ENCODE measurements around the gene CANX. TPM values are rescaled to one million over a fixed set of nuclear protein-coding genes. Genes with fewer than 3 reads are reported as not detected.

Gene CANX
- total RNA-seq, 4 donors from 2014 or later = 185 to 282 (median 240) TPM

DNA sequence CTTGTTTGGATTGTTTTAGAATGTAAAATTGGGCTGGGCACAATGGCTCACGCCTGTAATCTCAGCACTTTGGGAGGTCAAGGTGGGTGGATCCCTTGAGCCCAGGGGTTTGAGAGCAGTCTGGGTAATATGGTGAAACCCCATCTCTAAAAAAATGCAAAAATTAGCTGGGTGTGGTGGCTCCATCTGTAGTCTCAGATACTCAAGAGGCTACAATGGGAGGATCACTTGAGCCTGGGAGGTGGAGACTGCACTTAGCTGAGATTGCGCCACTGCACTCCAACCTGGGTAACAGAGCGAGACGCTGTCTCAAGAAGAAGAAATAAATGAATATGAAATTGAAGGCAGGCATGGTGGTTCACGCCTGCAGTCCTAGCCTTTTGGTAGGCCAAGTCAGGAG, 55.2 kb downstream of the CANX start:
- Histone ChIP-seq H3K4me3 (no peak overlapping the region), H3K27ac (no peak overlapping the region), H3K27me3 (no peaks in the 10 kb centered on the region), H3K36me3 (peaks cover 3% of the 10 kb centered on the region), H3K9me3 (no peaks in the 10 kb centered on the region), H3K4me1 (peaks cover 11% of the 10 kb centered on the region)
- DNase-seq (ENCODE audit: low spot score in 2 of 2) = no peak
- TF ChIP-seq POLR2A (IDR thresholded peaks at IDR 0.05) = no peak
- TF ChIP-seq, protein P1, sequence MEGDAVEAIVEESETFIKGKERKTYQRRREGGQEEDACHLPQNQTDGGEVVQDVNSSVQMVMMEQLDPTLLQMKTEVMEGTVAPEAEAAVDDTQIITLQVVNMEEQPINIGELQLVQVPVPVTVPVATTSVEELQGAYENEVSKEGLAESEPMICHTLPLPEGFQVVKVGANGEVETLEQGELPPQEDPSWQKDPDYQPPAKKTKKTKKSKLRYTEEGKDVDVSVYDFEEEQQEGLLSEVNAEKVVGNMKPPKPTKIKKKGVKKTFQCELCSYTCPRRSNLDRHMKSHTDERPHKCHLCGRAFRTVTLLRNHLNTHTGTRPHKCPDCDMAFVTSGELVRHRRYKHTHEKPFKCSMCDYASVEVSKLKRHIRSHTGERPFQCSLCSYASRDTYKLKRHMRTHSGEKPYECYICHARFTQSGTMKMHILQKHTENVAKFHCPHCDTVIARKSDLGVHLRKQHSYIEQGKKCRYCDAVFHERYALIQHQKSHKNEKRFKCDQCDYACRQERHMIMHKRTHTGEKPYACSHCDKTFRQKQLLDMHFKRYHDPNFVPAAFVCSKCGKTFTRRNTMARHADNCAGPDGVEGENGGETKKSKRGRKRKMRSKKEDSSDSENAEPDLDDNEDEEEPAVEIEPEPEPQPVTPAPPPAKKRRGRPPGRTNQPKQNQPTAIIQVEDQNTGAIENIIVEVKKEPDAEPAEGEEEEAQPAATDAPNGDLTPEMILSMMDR (IDR thresholded peaks at IDR 0.05) = no peak
- TF ChIP-seq EP300 (IDR thresholded peaks at IDR 0.05) = no peak
- no peak for TF ChIP-seq POLR2AphosphoS5 (IDR thresholded peaks at IDR 0.05)
- WGBS = 80% methylated on average over 5 of the region's 5 CpGs

DNA sequence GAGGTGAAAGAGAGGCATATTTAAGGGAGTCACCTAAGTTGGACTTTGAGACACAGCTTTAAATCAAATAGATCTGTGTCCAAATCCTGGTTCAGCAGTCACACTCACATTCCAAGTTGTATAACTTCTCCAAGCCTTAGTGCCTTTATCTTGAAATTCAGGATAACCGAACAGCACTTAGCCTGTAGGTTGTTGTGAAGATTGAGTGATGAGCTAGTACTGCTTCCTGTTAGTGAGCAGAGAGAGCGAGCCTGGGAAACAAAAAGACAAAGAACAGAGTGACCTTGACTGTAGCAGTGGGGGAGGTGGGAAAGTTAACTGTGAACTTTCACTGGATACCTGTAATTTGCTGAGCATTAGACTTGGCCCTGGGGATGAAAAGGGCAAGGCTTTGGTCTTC, 56.3 kb downstream of the CANX start:
- no peak overlapping the region for H3K27ac ChIP-seq
- TF ChIP-seq POLR2A (IDR thresholded peaks at IDR 0.05) (no peak), POLR2AphosphoS5 (IDR thresholded peaks at IDR 0.05) (no peak), EP300 (IDR thresholded peaks at IDR 0.05) (no peak)
- TF ChIP-seq, protein P1 (IDR thresholded peaks at IDR 0.05) = no peak
- H3K4me3 ChIP-seq = no peak overlapping the region
- no peaks in the 10 kb centered on the region for H3K36me3 ChIP-seq
- no peak for DNase-seq (ENCODE audit: low spot score in 2 of 2)
- WGBS = 83% methylated on average over 2 of the region's 2 CpGs
- H3K4me1 ChIP-seq = peaks cover 15% of the 10 kb centered on the region
- no peaks in the 10 kb centered on the region for H3K27me3 ChIP-seq
- no peaks in the 10 kb centered on the region for H3K9me3 ChIP-seq

GRCh38 chr5:179758955-179759354, 60.2 kb downstream of the CANX start:
- peaks cover 47% of the 10 kb centered on the region for H3K4me1 ChIP-seq

DNA sequence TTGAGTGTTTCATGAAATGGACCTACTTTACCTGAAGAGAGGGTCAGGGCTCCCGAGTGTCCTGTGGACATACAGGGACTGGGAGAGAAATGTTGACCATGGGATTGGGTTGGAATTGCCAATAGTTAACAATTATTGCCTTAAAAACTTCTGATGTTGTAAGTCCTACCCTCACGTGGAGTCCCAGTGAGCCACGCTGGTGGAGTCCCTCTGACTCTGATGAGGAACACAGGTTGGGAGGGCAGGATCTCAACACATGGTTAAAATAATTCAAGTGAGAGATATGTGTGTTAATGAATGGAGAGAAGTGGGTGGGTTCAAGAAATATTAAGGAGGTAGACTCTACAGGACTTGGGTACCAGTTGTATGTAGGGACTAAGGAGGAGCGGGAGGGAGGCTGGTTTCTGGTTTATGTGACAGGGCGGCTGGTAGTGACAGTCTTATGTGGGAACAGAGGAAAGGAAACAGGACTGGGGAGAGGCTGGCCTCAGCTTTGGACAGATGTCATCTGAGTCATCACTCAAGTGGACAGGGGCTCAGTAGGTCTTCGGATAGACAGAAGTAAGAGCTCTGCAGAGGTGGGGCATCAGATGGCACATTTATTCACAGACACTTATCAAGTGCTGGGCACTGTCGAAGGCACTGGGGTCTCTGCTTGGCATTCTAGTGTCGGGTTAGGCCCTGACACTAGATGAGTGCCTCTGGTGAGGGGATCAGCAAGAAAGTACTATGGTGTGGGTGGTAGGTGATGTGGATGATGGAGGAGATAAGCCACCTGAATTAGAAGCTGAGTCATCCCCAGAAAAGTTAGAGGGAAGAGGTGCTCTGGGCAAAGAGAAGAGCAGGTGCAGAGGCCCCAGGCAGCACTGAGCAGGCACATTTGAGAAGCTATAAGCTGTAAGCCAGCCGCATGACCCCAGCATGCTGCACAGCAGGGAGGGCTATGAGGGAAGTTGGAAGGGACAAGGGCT, 61.1 kb downstream of the CANX start:
- Histone ChIP-seq H3K9me3 (no peaks in the 10 kb centered on the region), H3K36me3 (no peaks in the 10 kb centered on the region), H3K4me3 (no peak overlapping the region), H3K4me1 (peaks cover 49% of the 10 kb centered on the region), H3K27ac (no peak overlapping the region), H3K27me3 (no peaks in the 10 kb centered on the region)
- WGBS = 89% methylated on average over 9 of the region's 9 CpGs
- DNase-seq (ENCODE audit: low spot score in 2 of 2) = no peak
- TF ChIP-seq, protein P1 (IDR thresholded peaks at IDR 0.05) = no peak
- TF ChIP-seq POLR2A (IDR thresholded peaks at IDR 0.05) (no peak), POLR2AphosphoS5 (IDR thresholded peaks at IDR 0.05) (no peak), EP300 (IDR thresholded peaks at IDR 0.05) (no peak)

More at GRCh38 chr5:179758955-179759354, 60.2 kb downstream of the CANX start:
- no peak overlapping the region for H3K27ac ChIP-seq
- TF ChIP-seq EP300 (IDR thresholded peaks at IDR 0.05) (no peak), POLR2AphosphoS5 (IDR thresholded peaks at IDR 0.05) (no peak), POLR2A (IDR thresholded peaks at IDR 0.05) (no peak)
- TF ChIP-seq, protein P1 (IDR thresholded peaks at IDR 0.05) = no peak
- whole genome bisulfite sequencing = 94% methylated on average over 8 of the region's 8 CpGs
- H3K9me3 ChIP-seq = no peaks in the 10 kb centered on the region
- H3K36me3 ChIP-seq = no peaks in the 10 kb centered on the region
- H3K4me3 ChIP-seq = no peak overlapping the region
- H3K27me3 ChIP-seq = no peaks in the 10 kb centered on the region
- no peak for DNase-seq (ENCODE audit: low spot score in 2 of 2)

DNA sequence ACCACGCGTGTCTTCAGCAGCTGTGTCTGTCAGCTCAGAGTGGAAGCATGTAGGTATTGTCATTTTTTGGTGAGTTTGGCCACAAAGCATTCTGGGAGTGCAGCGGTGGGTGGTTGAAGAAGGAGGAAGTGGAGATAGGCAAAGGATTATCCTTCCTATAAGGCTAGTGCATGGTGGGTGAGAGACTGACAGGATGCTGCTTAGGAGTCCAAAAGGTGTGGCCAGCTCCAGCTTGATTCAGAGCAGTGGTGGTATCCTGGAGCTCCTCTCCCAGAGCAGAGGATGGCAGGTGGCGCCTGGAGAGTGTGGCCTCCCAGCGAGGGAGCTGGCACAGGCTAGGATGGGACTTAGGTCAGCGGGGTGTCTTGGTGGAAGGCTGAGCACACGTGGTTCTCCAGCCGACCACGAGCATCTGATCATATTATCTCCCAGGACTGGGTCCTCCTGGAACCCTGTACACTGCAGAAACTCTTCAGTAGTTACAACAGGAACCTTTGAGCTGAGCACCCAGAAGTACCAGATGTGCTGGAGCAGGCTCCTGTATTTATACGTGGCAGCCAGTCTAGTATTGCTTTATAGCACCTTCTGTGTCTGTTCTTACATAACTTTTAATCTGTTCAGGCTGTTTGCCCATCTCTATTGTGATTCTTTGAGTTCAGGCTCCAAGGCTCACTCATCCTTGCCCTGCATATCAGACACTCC, 63.5 kb downstream of the CANX start:
- H3K4me1 ChIP-seq = peaks cover 67% of the 10 kb centered on the region
- WGBS = 38% methylated on average over 10 of the region's 10 CpGs
- H3K27me3 ChIP-seq = no peaks in the 10 kb centered on the region
- H3K9me3 ChIP-seq = no peaks in the 10 kb centered on the region
- H3K27ac ChIP-seq = peak overlapping the region; percentile 45
- peaks cover 15% of the 10 kb centered on the region for H3K36me3 ChIP-seq
- no peak for DNase-seq (ENCODE audit: low spot score in 2 of 2)
- TF ChIP-seq POLR2AphosphoS5 (IDR thresholded peaks at IDR 0.05) (no peak), POLR2A (IDR thresholded peaks at IDR 0.05) (no peak), EP300 (IDR thresholded peaks at IDR 0.05) (no peak)
- TF ChIP-seq, protein P1 (IDR thresholded peaks at IDR 0.05) = no peak
- H3K4me3 ChIP-seq = no peak overlapping the region

Measured in suprapubic skin (tissue), 4 donors.